ENCODE data around the gene ANKLE2.

The ANKLE2 gene

DNA sequence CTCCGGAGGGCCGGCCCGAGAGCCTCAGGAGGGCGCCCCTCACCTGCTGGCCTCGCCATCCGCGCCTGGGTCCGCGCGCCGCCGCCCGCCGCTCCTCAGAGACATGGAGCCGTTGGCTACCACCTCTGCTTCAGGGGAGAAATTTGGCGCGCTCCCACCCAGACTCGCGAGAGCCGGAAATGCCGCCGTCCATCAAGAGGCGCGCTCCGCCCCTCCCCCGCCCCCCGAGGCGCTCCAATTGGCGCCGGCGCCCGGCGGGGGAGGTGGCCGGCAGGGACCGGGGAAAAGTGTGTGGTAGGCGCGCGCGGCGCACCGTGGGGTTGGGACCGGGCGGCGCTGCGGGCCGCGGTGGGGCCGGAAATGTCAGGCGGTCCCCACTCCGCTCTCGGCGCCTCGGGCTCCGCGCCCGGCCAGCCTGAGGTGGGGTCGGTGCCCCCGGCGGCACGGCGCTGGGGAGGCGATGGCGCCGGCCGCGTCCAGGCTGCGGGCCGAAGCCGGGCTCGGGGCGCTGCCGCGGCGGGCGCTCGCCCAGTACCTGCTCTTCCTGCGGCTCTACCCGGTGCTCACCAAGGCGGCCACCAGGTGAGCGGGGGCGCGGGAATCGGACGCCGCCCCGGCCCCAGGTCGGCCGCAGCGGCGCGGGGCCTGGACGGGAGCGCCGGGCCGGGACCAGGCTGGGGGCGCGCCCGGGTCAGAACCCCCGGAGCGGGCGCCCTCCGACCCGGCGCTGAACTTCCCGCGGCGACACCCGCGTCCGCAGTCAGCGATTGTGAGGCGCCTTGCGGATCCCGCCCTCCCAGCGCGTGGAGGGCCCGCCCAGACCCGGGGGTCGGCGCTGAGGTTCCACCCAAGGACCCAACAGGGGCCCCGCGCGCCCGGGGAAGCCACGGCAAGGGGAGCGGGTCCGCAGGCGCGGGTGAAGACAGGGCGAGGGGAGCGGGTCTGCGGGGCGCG lies 74.1 kb downstream of the ANKLE2 start, which contains the start of the genes POLE and PXMP2:
TSS of gene POLE (minus strand) at position 132 of the 954 bp plus-strand sequence. CDS start at position 105, 27 bp downstream.
TSS of gene PXMP2 (plus strand) at position 377 of the 954 bp plus-strand sequence. CDS start at position 461, 84 bp downstream.
- DNase-seq (ENCODE audit: low read depth), result peak; percentile 75

DNA sequence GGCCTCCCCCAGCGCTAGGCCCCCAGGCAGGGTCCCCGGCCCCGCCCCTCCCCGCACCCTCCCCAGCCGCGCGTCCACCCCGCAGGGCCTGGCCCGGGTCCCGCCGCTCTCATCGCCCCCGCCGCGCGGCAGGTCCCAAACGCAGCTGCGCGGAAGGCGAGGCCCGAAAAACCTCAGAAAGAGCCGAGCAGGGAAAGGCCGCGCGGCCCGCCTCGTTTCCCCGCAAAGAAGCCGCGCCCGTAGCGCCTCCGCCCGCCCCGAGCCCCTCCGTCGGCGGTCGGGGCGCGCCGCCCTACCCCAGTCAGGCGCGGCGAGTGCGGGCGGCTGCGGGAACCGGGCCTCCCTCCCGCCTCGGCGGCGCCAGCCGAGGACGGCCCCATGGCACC lies 74.8 kb downstream of the ANKLE2 start:
- DNase-seq (ENCODE audit: low read depth), result no peak

DNA sequence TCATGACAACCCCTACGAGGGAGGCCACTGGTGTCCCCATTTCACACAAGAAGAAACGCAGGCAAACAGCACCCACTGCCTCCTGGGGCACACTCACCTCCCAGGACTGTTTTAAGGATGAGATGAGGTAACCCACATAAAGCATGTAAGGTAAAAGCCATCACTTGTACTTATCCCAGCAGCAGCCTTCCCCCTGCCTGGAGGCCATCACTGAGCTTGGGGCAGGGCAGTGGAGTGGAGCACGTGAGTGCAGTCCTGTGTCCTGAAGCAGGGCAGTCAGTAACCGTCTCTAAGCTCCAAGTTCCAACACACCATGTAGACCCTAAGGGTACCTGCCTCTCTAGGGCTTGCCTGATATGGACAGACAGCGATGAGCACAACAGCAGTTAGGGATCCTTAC lies 76.2 kb downstream of the ANKLE2 start:
- DNase-seq (ENCODE audit: low read depth), result no peak

DNA sequence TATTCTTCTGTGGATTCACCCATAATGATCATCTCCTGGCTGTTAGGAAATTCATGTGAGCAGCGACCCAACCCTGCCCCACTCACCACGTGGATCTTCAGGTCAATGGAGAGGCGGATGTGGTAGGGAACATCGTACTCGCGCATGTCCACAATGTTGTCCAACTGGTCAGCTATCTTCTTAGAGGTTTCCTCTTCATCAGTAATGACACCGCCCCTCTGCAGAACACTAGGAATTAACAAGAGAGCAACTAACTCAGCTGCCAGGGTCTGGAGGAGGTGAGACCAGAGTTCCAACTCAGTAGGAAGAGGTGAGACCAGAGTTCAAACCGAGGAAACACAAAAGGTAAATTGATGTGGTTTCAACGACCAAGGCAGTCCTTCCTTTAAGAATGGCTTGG lies 84.1 kb downstream of the ANKLE2 start:
- DNase-seq (ENCODE audit: low read depth), result no peak

- DNase-seq (ENCODE audit: low read depth), result no peak
Measured at GRCh38 chr12:132675757-132676432, 85.7 kb downstream of the ANKLE2 start.

Measured in HS-27A (cell line).